COLO668 (cell line): ENCODE data around the gene BRD9.

Experiments
- DNase-seq: peaks from one replicate; lab custom pipeline; 2025; ENCODE audit not compliant: unreplicated experiment; lab: John Stamatoyannopoulos, UW

Gene BRD9

GRCh38 chr5:905139-905642 lies 12.6 kb upstream of the BRD9 start:
- no peak for DNase-seq

- no peak for DNase-seq
Observed at GRCh38 chr5:903756-904096, 11.1 kb upstream of the BRD9 start.

- no peak for DNase-seq
Observed at GRCh38 chr5:902129-902916, 9.7 kb upstream of the BRD9 start.

- DNase-seq, result no peak
Observed at GRCh38 chr5:900781-901180, 8.2 kb upstream of the BRD9 start.

- peak; percentile 91 for DNase-seq
Observed at GRCh38 chr5:893711-894110, 1.1 kb upstream of the BRD9 start.

- no peak for DNase-seq
Observed at GRCh38 chr5:893137-893506, 521 bp upstream of the BRD9 start.

- peak; percentile 43 for DNase-seq
Observed at GRCh38 chr5:891837-892393, 686 bp downstream of the BRD9 start.

- DNase-seq, result no peak
Observed at GRCh38 chr5:891117-891836, 1.3 kb downstream of the BRD9 start.

- DNase-seq, result no peak
Observed at GRCh38 chr5:889075-889710, 3.4 kb downstream of the BRD9 start.

GRCh38 chr5:888638-889035 lies 4.0 kb downstream of the BRD9 start:
- no peak for DNase-seq

GRCh38 chr5:887947-888637 lies 4.5 kb downstream of the BRD9 start:
- DNase-seq, result no peak

- no peak for DNase-seq
Observed at GRCh38 chr5:886716-887325, 5.8 kb downstream of the BRD9 start.

- DNase-seq, result no peak
Observed at GRCh38 chr5:886036-886435, 6.6 kb downstream of the BRD9 start.

- DNase-seq, result peak; percentile 48
Observed at GRCh38 chr5:885529-885928, 7.1 kb downstream of the BRD9 start.

GRCh38 chr5:885127-885442 lies 7.5 kb downstream of the BRD9 start:
- no peak for DNase-seq

GRCh38 chr5:884345-885126 lies 8.1 kb downstream of the BRD9 start:
- DNase-seq, result no peak

GRCh38 chr5:883475-884181 lies 9.0 kb downstream of the BRD9 start:
- DNase-seq, result no peak

GRCh38 chr5:882253-883183 lies 10.1 kb downstream of the BRD9 start:
- no peak for DNase-seq
